HepG2 (cell line): ENCODE measurements around the gene SCAMP3. TPM values are rescaled to one million over a fixed set of nuclear protein-coding genes. Genes with fewer than 3 reads are reported as not detected.

Experiments
- ARHGAP35 ChIP-seq: sonication (generic); formaldehyde crosslinking; IDR thresholded peaks from 2 replicates; pipeline ENCODE4 v1.9.0; 2022; ENCODE audit warnings: mild to moderate bottlenecking, inconsistent platforms, moderate library complexity, missing genetic modification reagents, borderline replicate concordance
- CBFB ChIP-seq: sonication (generic); formaldehyde crosslinking; IDR thresholded peaks from 2 replicates; pipeline ENCODE4 v1.4.0; 2020; ENCODE audit warnings: missing genetic modification reagents
- CREM ChIP-seq, 2 experiments: sonication (generic) in 1 of 2; formaldehyde crosslinking in 1 of 2; IDR thresholded peaks; 2 replicates each; pipeline versions ENCODE4 v1.4.0 to v1.6.1; 2016 to 2020; ENCODE audit warnings: antibody characterized with exemption in 1 of 2, mild to moderate bottlenecking in 1 of 2, missing genetic modification reagents in 1 of 2
- DMAP1 ChIP-seq: IDR thresholded peaks from 2 replicates; pipeline ENCODE4 v1.6.1; 2016
- ETV6 ChIP-seq: sonication (generic); formaldehyde crosslinking; conservative IDR thresholded peaks from 2 replicates; pipeline ENCODE4 v1.4.0; 2020; ENCODE audit warnings: missing genetic modification reagents
- HDAC2 ChIP-seq: sonication (generic); formaldehyde crosslinking; IDR thresholded peaks from 2 replicates; pipeline ENCODE4 v1.4.0; 2020; ENCODE audit warnings: missing genetic modification reagents
- KDM3A ChIP-seq: IDR thresholded peaks from 2 replicates; pipeline ENCODE4 v1.6.1; 2018; ENCODE audit warnings: low read depth, missing compliant biosample characterization
- MED1 ChIP-seq: sonication (generic); formaldehyde crosslinking; IDR thresholded peaks from 2 replicates; pipeline ENCODE4 v1.4.0; 2020; ENCODE audit warnings: missing genetic modification reagents
- PAX8 ChIP-seq: sonication (generic); formaldehyde crosslinking; IDR thresholded peaks from 2 replicates; pipeline ENCODE4 v1.8.0; 2022; ENCODE audit warnings: mild to moderate bottlenecking, missing genetic modification reagents, borderline replicate concordance
- PHF5A ChIP-seq: IDR thresholded peaks from one replicate; pipeline ENCODE4 v1.6.1; 2018; ENCODE audit warnings: low read depth, missing genetic modification reagents; ENCODE audit not compliant: unreplicated experiment
- PITX1 ChIP-seq: sonication (generic); formaldehyde crosslinking; IDR thresholded peaks from 2 replicates; pipeline ENCODE4 v1.5.1; 2020; ENCODE audit warnings: mild to moderate bottlenecking, missing genetic modification reagents
- RARA ChIP-seq: IDR thresholded peaks from 2 replicates; pipeline ENCODE4 v1.6.1; 2016; ENCODE audit warnings: missing genetic modification reagents, missing compliant biosample characterization
- SAP130 ChIP-seq: IDR thresholded peaks from 2 replicates; pipeline ENCODE4 v1.6.1; 2016; ENCODE audit warnings: low read depth
- SMAD1 ChIP-seq: sonication (generic); formaldehyde crosslinking; IDR thresholded peaks from 2 replicates; pipeline ENCODE4 v1.4.0; 2020; ENCODE audit warnings: missing genetic modification reagents, low read depth, mild to moderate bottlenecking, borderline replicate concordance
- XBP1 ChIP-seq: sonication (generic); formaldehyde crosslinking; IDR thresholded peaks from 2 replicates; pipeline ENCODE4 v1.5.0; 2020; ENCODE audit warnings: missing genetic modification reagents
- ZBTB33 ChIP-seq: sonication (generic); formaldehyde crosslinking; IDR thresholded peaks from 2 replicates; pipeline ENCODE4 v1.4.0; 2020; ENCODE audit warnings: missing genetic modification reagents
- ZBTB38 ChIP-seq: sonication (generic); formaldehyde crosslinking; IDR thresholded peaks from 2 replicates; pipeline ENCODE4 v1.5.1; 2020; ENCODE audit warnings: mild to moderate bottlenecking, missing genetic modification reagents
- ZBTB4 ChIP-seq: sonication (generic); formaldehyde crosslinking; IDR thresholded peaks from 2 replicates; pipeline ENCODE4 v1.4.0; 2020; ENCODE audit warnings: missing genetic modification reagents, mild to moderate bottlenecking, borderline replicate concordance
- ZNF451 ChIP-seq: sonication (generic); formaldehyde crosslinking; IDR thresholded peaks from 2 replicates; pipeline ENCODE4 v1.5.0; 2020; ENCODE audit warnings: mild to moderate bottlenecking, missing genetic modification reagents
- ZNF503 ChIP-seq: sonication (generic); formaldehyde crosslinking; IDR thresholded peaks from 2 replicates; pipeline ENCODE4 v1.4.0; 2020; ENCODE audit warnings: missing genetic modification reagents
- ZNF598 ChIP-seq: sonication (generic); formaldehyde crosslinking; IDR thresholded peaks from 2 replicates; pipeline ENCODE4 v1.5.1; 2020; ENCODE audit warnings: mild to moderate bottlenecking, missing genetic modification reagents, borderline replicate concordance
- ZNF678 ChIP-seq: sonication (generic); formaldehyde crosslinking; IDR thresholded peaks from 2 replicates; pipeline ENCODE4 v1.4.0; 2020; ENCODE audit warnings: mild to moderate bottlenecking, missing genetic modification reagents
- ZNF850 ChIP-seq: sonication (generic); formaldehyde crosslinking; conservative IDR thresholded peaks from 2 replicates; pipeline ENCODE4 v1.9.0; 2021; ENCODE audit warnings: mild to moderate bottlenecking, missing genetic modification reagents
- polyA plus RNA-seq, 8 experiments: library from polyadenylated mRNA; depleted of rRNA in 3 of 8; stranded (reverse) in 7 of 8; unstranded in 1 of 8; fragments of >200 nt; fragmentation: Illumina TruSeq in 4 of 8; extraction: Trizol in 4 of 8; gene quantifications; 2 replicates each; pipeline versions ENCODE4 v1.2.1 to v1.2.3, GENCODE V29; 2011 to 2016; ENCODE audit warnings: low read depth in 4 of 8, missing spikeins in 1 of 8, mixed read lengths in 1 of 8; ENCODE audit not compliant: insufficient read depth in 1 of 8
- total RNA-seq, 5 experiments: library from RNA; depleted of rRNA; stranded (reverse); fragments of >200 nt; fragmentation: Illumina TruSeq; extraction: Trizol; gene quantifications; 2 replicates each; pipeline ENCODE4 v1.2.3, GENCODE V29; 2016; ENCODE audit warnings: low read depth in 1 of 5

Gene SCAMP3
- total and polyA plus RNA-seq, 2 of the 13 experiments (the other 11 are each of a cell fraction or from before 2014, with no cell fraction given) = 46.8 to 83.3 TPM

- TF ChIP-seq CREM (IDR thresholded peaks at IDR 0.05) (peak; percentile 44), CREM (CRISPR knock-in tag; IDR thresholded peaks at IDR 0.05) (no peak), ZNF598 (CRISPR knock-in tag) (no peak; the same call in 1 of the 2 replicates), ETV6 (no peak; the same call in 1 of the 2 replicates), HDAC2 (CRISPR knock-in tag) (peak; percentile 22; the same call in 1 of the 2 replicates), KDM3A (CRISPR knock-in tag) (no peak), SAP130 (CRISPR knock-in tag) (peak; percentile 82), ZBTB33 (CRISPR knock-in tag) (peak; percentile 22; the same call in 1 of the 2 replicates), ZBTB38 (CRISPR knock-in tag) (peak; percentile 94), PAX8 (CRISPR knock-in tag) (no peak; the same call in 1 of the 2 replicates), ZBTB4 (CRISPR knock-in tag) (no peak), DMAP1 (CRISPR knock-in tag) (peak; percentile 67; the same call in 1 of the 2 replicates), MED1 (0 out of 2 replicates have a peak, but pooled peaks have one; percentile 37), ZNF678 (0 out of 2 replicates have a peak, but pooled peaks have one; percentile 5), PITX1 (CRISPR knock-in tag) (peak; percentile 56), ZNF451 (CRISPR knock-in tag) (no peak), CBFB (0 out of 2 replicates have a peak, but pooled peaks have one; percentile 10), RARA (0 out of 2 replicates have a peak, but pooled peaks have one; percentile 14), ZNF503 (CRISPR knock-in tag) (no peak), ZNF850 (no peak), ARHGAP35 (CRISPR knock-in tag) (peak; percentile 63; the same call in 1 of the 2 replicates), SMAD1 (no peak), PHF5A (CRISPR knock-in tag) (peak; percentile 24), XBP1 (CRISPR knock-in tag) (0 out of 2 replicates have a peak, but pooled peaks have one; percentile 65)
These were observed 34.7 kb downstream of the SCAMP3 start (continued) for GRCh38 chr1:155227261-155228095.
